NCI-H82 treated with DMSO at 0.1 percent for 48 hours (cell line): Measurements from ENCODE around the gene TCF4.

Experiments
- DNase-seq: peaks from one replicate; lab custom pipeline; 2025; ENCODE audit not compliant: unreplicated experiment; lab: John Stamatoyannopoulos, UW

TCF4 gene

GRCh38 chr18:55416791-55417190 is 171.2 kb downstream of the TCF4 start:
- peak; percentile 4 for DNase-seq

GRCh38 chr18:55415258-55415871 is 172.6 kb downstream of the TCF4 start:
- peak; percentile 39 for DNase-seq

- no peak for DNase-seq
Observed at GRCh38 chr18:55414475-55414874, 173.5 kb downstream of the TCF4 start.

- DNase-seq = no peak
Observed at GRCh38 chr18:55413474-55413873, 174.5 kb downstream of the TCF4 start.

- DNase-seq = no peak
Observed at GRCh38 chr18:55407774-55408535, 180.0 kb downstream of the TCF4 start.

- no peak for DNase-seq
Observed at GRCh38 chr18:55407191-55407590, 180.8 kb downstream of the TCF4 start.

GRCh38 chr18:55406451-55406991 is 181.5 kb downstream of the TCF4 start:
- no peak for DNase-seq

GRCh38 chr18:55405893-55406406 is 182.0 kb downstream of the TCF4 start:
- DNase-seq = no peak

GRCh38 chr18:55405475-55405874 is 182.5 kb downstream of the TCF4 start:
- no peak for DNase-seq

GRCh38 chr18:55404832-55405465 is 183.0 kb downstream of the TCF4 start:
- no peak for DNase-seq

- DNase-seq = no peak
Observed at GRCh38 chr18:55404136-55404830, 183.7 kb downstream of the TCF4 start.

GRCh38 chr18:55403421-55403949 is 184.5 kb downstream of the TCF4 start:
- DNase-seq = no peak

- no peak for DNase-seq
Observed at GRCh38 chr18:55402731-55403405, 185.1 kb downstream of the TCF4 start.

- DNase-seq = no peak
Observed at GRCh38 chr18:55401638-55402191, 186.3 kb downstream of the TCF4 start.

GRCh38 chr18:55400590-55401541 is 187.1 kb downstream of the TCF4 start:
- no peak for DNase-seq

GRCh38 chr18:55400081-55400480 is 187.9 kb downstream of the TCF4 start:
- DNase-seq = no peak

- DNase-seq = no peak
Observed at GRCh38 chr18:55398858-55399257, 189.1 kb downstream of the TCF4 start.

GRCh38 chr18:55396979-55397378 is 191.0 kb downstream of the TCF4 start:
- no peak for DNase-seq
